ENCODE measurements around the gene NEMF.

NEMF gene

DNA sequence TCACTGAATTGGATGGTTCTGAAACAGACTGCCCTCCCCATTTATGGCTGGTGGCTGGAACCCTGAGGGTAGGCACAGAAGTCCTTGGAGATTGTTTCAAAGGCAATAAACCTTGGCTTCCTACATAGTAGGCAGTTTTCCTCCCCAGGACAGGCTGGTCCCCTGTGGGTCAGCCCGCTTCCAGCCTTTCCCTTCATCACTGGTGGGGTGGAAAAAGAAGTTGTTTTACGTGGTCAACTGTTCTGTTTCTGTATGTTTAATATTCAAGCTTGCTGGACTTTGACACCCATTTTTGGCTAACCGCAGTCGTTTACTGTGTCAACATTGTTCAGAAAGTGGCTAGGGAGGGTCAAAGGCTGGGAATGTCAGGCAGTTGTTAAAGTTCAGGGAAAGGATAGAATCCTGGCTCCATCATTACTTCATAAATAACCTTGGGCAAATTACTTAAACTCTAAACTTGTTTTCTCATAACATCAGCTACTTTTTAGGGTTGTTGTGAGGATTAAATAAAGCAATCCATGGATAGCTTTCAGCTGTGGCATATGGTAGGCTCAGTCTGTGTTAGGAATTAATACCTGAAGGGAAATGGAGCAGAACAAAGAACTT, 82.3 kb downstream of the NEMF start:
- Histone ChIP-seq H3K27me3 (ENCODE audit: control insufficient read depth in 1 of 2, insufficient read depth in 1 of 2, low read length in 2 of 2) (no peaks in the 10 kb centered on the region), H2BK120ac (ENCODE audit: low read depth, low read length) (no peak overlapping the region), H2BK5ac (ENCODE audit: low read depth, low read length, poor library complexity, severe bottlenecking) (no peak overlapping the region), H2BK15ac (ENCODE audit: low read depth, poor library complexity, severe bottlenecking) (no peak overlapping the region), H3K36me3 (ENCODE audit: control insufficient read depth in 1 of 2, insufficient read depth in 2 of 2, low read depth in 1 of 2, low read length in 2 of 2) (peaks cover 0 to 32% of the 10 kb centered on the region in 2 experiments), H3K4me2 (ENCODE audit: low read length, poor library complexity, severe bottlenecking) (peak overlapping the region; percentile 60), H4K91ac (ENCODE audit: low read length) (no peak overlapping the region), H3K9ac (ENCODE audit: low read length) (peak overlapping the region; percentile 100), H3K9me3 (ENCODE audit: control insufficient read depth, low read length) (no peaks in the 10 kb centered on the region), H3K79me1 (replicated peaks; ENCODE audit: low read length, poor library complexity, severe bottlenecking) (peaks cover 11% of the 10 kb centered on the region), H3K4me1 (ENCODE audit: control insufficient read depth, insufficient read depth, low read depth, low read length) (peaks cover 17% of the 10 kb centered on the region), H3K4me3 (ENCODE audit: insufficient read depth in 1 of 2, low read depth in 1 of 2, low read length in 2 of 2) (peak overlapping the region in 1 of 2 experiments; percentile 99), H3K18ac (ENCODE audit: low read depth in 1 of 2, low read length in 2 of 2) (no peak overlapping the region), H3K14ac (ENCODE audit: low read length in 2 of 2) (no peak overlapping the region), H3K27ac (ENCODE audit: low read length, poor library complexity, severe bottlenecking) (peak overlapping the region; percentile 49), H4K8ac (ENCODE audit: low read length) (no peak overlapping the region), H2AFZ (ENCODE audit: low read depth, low read length) (no peak overlapping the region), H2BK12ac (ENCODE audit: low read length in 2 of 2) (no peak overlapping the region), H3K23ac (ENCODE audit: low read length in 2 of 2) (no peak overlapping the region), H3K4ac (ENCODE audit: low read depth in 1 of 2, low read length in 2 of 2) (no peak overlapping the region), H2AK5ac (ENCODE audit: low read length, severe bottlenecking) (no peak overlapping the region)
- peak; percentile 34 for DNase-seq
- 91% methylated on average over 4 of the region's 4 CpGs for WGBS

DNA sequence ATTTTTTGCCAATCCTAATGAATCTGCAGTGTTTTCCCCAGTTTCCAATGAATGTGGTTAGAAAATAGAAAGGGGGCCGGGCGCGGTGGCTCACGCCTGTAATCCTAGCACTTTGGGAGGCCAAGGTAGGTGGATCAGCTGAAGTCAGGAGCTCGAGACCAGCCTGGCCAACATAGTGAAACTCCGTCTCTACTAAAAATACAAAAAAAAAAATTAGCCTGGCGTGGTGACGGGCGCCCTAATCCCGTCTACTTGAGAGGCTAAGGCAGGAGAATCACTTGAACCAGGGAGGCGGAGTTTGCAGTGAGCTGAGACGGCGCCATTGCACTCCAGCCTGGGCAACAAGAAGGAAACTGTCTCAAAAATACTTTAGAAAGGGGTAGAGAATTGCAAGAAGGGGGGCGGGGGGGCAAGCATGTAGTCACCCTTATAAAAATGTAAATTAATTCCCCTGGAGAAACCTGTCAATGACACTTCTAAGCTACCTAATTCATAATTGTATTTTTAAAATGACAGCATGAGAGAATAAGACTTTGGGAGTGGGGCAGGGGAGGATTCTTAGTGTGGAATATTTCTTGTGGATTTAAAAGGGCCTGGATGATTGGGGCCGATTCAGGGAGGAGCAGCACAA, 82.9 kb downstream of the NEMF start:
- Histone ChIP-seq H3K23ac (ENCODE audit: low read length in 2 of 2) (no peak overlapping the region), H2BK5ac (ENCODE audit: low read depth, low read length, poor library complexity, severe bottlenecking) (no peak overlapping the region), H3K27me3 (ENCODE audit: control insufficient read depth in 1 of 2, insufficient read depth in 1 of 2, low read length in 2 of 2) (no peaks in the 10 kb centered on the region), H3K4me2 (ENCODE audit: low read length, poor library complexity, severe bottlenecking) (peak overlapping the region; percentile 58), H3K27ac (ENCODE audit: low read length, poor library complexity, severe bottlenecking) (peak overlapping the region; percentile 46), H3K36me3 (ENCODE audit: control insufficient read depth in 1 of 2, insufficient read depth in 2 of 2, low read depth in 1 of 2, low read length in 2 of 2) (peaks cover 0 to 26% of the 10 kb centered on the region in 2 experiments), H3K79me1 (replicated peaks; ENCODE audit: low read length, poor library complexity, severe bottlenecking) (peaks cover 11% of the 10 kb centered on the region), H2BK12ac (ENCODE audit: low read length in 2 of 2) (no peak overlapping the region), H3K4me3 (ENCODE audit: insufficient read depth in 1 of 2, low read depth in 1 of 2, low read length in 2 of 2) (peak overlapping the region in 1 of 2 experiments; percentile 99), H2BK120ac (ENCODE audit: low read depth, low read length) (no peak overlapping the region), H4K91ac (ENCODE audit: low read length) (no peak overlapping the region), H3K14ac (ENCODE audit: low read length in 2 of 2) (no peak overlapping the region), H3K9ac (ENCODE audit: low read length) (peak overlapping the region; percentile 100), H4K8ac (ENCODE audit: low read length) (no peak overlapping the region), H2AK5ac (ENCODE audit: low read length, severe bottlenecking) (no peak overlapping the region), H3K9me3 (ENCODE audit: control insufficient read depth, low read length) (no peaks in the 10 kb centered on the region), H2BK15ac (ENCODE audit: low read depth, poor library complexity, severe bottlenecking) (no peak overlapping the region), H3K18ac (ENCODE audit: low read depth in 1 of 2, low read length in 2 of 2) (no peak overlapping the region), H3K4ac (ENCODE audit: low read depth in 1 of 2, low read length in 2 of 2) (no peak overlapping the region), H3K4me1 (ENCODE audit: control insufficient read depth, insufficient read depth, low read depth, low read length) (peaks cover 17% of the 10 kb centered on the region), H2AFZ (ENCODE audit: low read depth, low read length) (no peak overlapping the region)
- 78% methylated on average over 14 of the region's 15 CpGs for WGBS
- no peak for DNase-seq

DNA sequence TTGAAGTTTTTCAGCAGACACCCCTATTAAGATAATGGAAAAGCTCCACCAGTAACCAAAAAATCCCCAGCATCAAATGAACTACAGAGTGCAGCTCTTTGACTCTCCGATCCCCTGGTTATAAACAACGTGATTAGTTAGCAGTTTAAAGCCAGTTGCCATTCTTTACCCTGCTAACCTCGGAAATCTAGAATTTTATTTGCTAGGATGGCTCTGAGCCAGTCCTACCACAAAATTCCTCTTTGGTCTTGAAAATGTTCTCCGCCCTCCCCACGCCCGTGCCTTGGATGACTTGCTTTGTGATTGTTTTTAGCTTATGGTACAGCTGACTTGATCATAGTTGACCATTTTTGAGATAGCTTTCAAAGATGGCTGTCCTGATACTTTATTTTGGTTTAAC, 83.4 kb downstream of the NEMF start:
- H3K79me1 ChIP-seq (replicated peaks; ENCODE audit: low read length, poor library complexity, severe bottlenecking): peaks cover 11% of the 10 kb centered on the region
- no peak overlapping the region for H3K18ac ChIP-seq (ENCODE audit: low read depth in 1 of 2, low read length in 2 of 2)
- no peak overlapping the region for H4K8ac ChIP-seq (ENCODE audit: low read length)
- no peak overlapping the region for H3K27ac ChIP-seq (ENCODE audit: low read length, poor library complexity, severe bottlenecking)
- peak overlapping the region; percentile 58 for H3K4me2 ChIP-seq (ENCODE audit: low read length, poor library complexity, severe bottlenecking)
- H2BK15ac ChIP-seq (ENCODE audit: low read depth, poor library complexity, severe bottlenecking): no peak overlapping the region
- H2AK5ac ChIP-seq (ENCODE audit: low read length, severe bottlenecking): no peak overlapping the region
- no peak overlapping the region for H3K14ac ChIP-seq (ENCODE audit: low read length in 2 of 2)
- 49% methylated on average over 6 of the region's 6 CpGs for WGBS
- no peak overlapping the region for H2BK5ac ChIP-seq (ENCODE audit: low read depth, low read length, poor library complexity, severe bottlenecking)
- no peaks in the 10 kb centered on the region for H3K27me3 ChIP-seq (ENCODE audit: control insufficient read depth in 1 of 2, insufficient read depth in 1 of 2, low read length in 2 of 2)
- H3K36me3 ChIP-seq (ENCODE audit: control insufficient read depth in 1 of 2, insufficient read depth in 2 of 2, low read depth in 1 of 2, low read length in 2 of 2): peaks cover 0 to 20% of the 10 kb centered on the region in 2 experiments
- no peak overlapping the region for H2BK12ac ChIP-seq (ENCODE audit: low read length in 2 of 2)
- peak overlapping the region; percentile 100 for H3K9ac ChIP-seq (ENCODE audit: low read length)
- peak overlapping the region in 1 of 2 experiments; percentile 99 for H3K4me3 ChIP-seq (ENCODE audit: insufficient read depth in 1 of 2, low read depth in 1 of 2, low read length in 2 of 2)
- H2AFZ ChIP-seq (ENCODE audit: low read depth, low read length): no peak overlapping the region
- H3K4me1 ChIP-seq (ENCODE audit: control insufficient read depth, insufficient read depth, low read depth, low read length): peaks cover 17% of the 10 kb centered on the region
- no peak overlapping the region for H2BK120ac ChIP-seq (ENCODE audit: low read depth, low read length)
- DNase-seq: no peak
- H3K23ac ChIP-seq (ENCODE audit: low read length in 2 of 2): no peak overlapping the region
- no peaks in the 10 kb centered on the region for H3K9me3 ChIP-seq (ENCODE audit: control insufficient read depth, low read length)
- no peak overlapping the region for H4K91ac ChIP-seq (ENCODE audit: low read length)
- H3K4ac ChIP-seq (ENCODE audit: low read depth in 1 of 2, low read length in 2 of 2): no peak overlapping the region

DNA sequence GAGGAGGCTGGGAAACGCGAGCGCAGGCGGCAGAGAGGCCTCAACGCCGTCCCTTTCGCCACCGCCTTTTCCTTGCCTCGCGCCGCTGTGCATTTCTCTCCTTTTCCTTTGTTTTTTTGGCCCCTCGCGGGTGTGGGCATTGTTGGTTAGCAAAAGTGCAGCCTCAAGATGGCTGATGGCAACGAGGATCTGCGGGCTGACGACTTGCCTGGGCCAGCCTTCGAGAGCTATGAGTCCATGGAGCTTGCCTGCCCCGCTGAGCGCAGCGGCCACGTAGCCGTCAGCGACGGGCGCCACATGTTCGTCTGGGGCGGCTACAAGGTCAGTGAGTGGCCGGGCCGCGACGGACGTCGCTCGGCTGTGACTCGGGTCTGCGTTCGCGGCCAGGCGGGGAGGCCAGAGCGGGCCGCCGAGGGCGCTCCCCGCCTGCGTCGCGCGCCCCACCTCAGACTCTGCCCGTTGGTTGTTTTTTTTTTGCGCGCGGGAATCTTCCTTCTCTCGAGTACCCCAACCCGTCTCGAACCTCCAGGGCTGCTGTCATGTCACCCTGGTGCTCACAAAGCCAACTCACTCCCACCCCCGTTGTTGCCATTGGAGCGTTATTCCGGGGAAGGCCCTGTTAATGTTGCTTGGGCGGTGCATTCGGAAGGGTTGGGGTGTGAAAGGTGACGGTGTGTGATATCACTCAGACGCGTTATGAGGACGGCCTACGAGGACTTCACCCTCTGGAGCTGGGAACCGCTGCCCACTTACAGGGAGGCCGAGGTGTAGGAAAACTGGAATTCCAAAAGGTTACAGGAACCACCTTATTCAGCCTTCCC, 84.1 kb downstream of the NEMF start:
- Histone ChIP-seq H2BK15ac (ENCODE audit: low read depth, poor library complexity, severe bottlenecking) (peak overlapping the region; percentile 70), H4K91ac (ENCODE audit: low read length) (peak overlapping the region; percentile 94), H3K9ac (ENCODE audit: low read length) (peak overlapping the region; percentile 100), H3K14ac (ENCODE audit: low read length in 2 of 2) (peak overlapping the region in 1 of 2 experiments; percentile 99), H3K79me1 (replicated peaks; ENCODE audit: low read length, poor library complexity, severe bottlenecking) (peaks cover 11% of the 10 kb centered on the region), H2BK120ac (ENCODE audit: low read depth, low read length) (peak overlapping the region; percentile 83), H3K4me2 (ENCODE audit: low read length, poor library complexity, severe bottlenecking) (peak overlapping the region; percentile 58), H2BK12ac (ENCODE audit: low read length in 2 of 2) (peak overlapping the region in 1 of 2 experiments; percentile 87), H3K4ac (ENCODE audit: low read depth in 1 of 2, low read length in 2 of 2) (peak overlapping the region; percentile 85 to 88), H3K9me3 (ENCODE audit: control insufficient read depth, low read length) (no peaks in the 10 kb centered on the region), H3K18ac (ENCODE audit: low read depth in 1 of 2, low read length in 2 of 2) (peak overlapping the region; percentile 38 to 94), H2BK5ac (ENCODE audit: low read depth, low read length, poor library complexity, severe bottlenecking) (peak overlapping the region; percentile 39), H2AFZ (ENCODE audit: low read depth, low read length) (peak overlapping the region; percentile 68), H3K4me3 (ENCODE audit: insufficient read depth in 1 of 2, low read depth in 1 of 2, low read length in 2 of 2) (peak overlapping the region; percentile 88 to 99), H3K23ac (ENCODE audit: low read length in 2 of 2) (peak overlapping the region in 1 of 2 experiments; percentile 92), H3K4me1 (ENCODE audit: control insufficient read depth, insufficient read depth, low read depth, low read length) (peaks cover 17% of the 10 kb centered on the region), H3K36me3 (ENCODE audit: control insufficient read depth in 1 of 2, insufficient read depth in 2 of 2, low read depth in 1 of 2, low read length in 2 of 2) (peaks cover 0 to 16% of the 10 kb centered on the region in 2 experiments), H3K27ac (ENCODE audit: low read length, poor library complexity, severe bottlenecking) (peak overlapping the region; percentile 63), H4K8ac (ENCODE audit: low read length) (peak overlapping the region; percentile 96), H3K27me3 (ENCODE audit: control insufficient read depth in 1 of 2, insufficient read depth in 1 of 2, low read length in 2 of 2) (no peaks in the 10 kb centered on the region), H2AK5ac (ENCODE audit: low read length, severe bottlenecking) (no peak overlapping the region)
- peak; percentile 72 for DNase-seq
- WGBS: under 1% methylated on average over 53 of the region's 67 CpGs
